Adipocyte (in vitro differentiated cells): ENCODE data around the gene MYCBP2.

Experiments used
- DNase-seq: peaks from one replicate; pipeline ENCODE4 v3.0.0-alpha.2; 2015; ENCODE audit warnings: low read depth
- H3K27me3 ChIP-seq: replicated peaks from 2 replicates; pipeline ENCODE4 v1.7.0; 2013; ENCODE audit warnings: mild to moderate bottlenecking, low read length, moderate library complexity; ENCODE audit not compliant: control insufficient read depth, insufficient read depth
- H3K36me3 ChIP-seq: 2 replicates; pipeline ENCODE4 v1.7.0; 2013; ENCODE audit warnings: low read length, mild to moderate bottlenecking, moderate library complexity; ENCODE audit not compliant: control insufficient read depth, insufficient read depth, severe bottlenecking
- H3K4me1 ChIP-seq: 2 replicates; pipeline ENCODE4 v1.7.0; 2013; ENCODE audit warnings: mild to moderate bottlenecking, low read length, moderate library complexity; ENCODE audit not compliant: control insufficient read depth, insufficient read depth
- H3K4me3 ChIP-seq: 2 replicates; pipeline ENCODE4 v1.7.0; 2013; ENCODE audit warnings: mild to moderate bottlenecking, low read length, moderate library complexity
- H3K9ac ChIP-seq: 2 replicates; pipeline ENCODE4 v1.7.0; 2013; ENCODE audit warnings: mild to moderate bottlenecking, low read length, moderate library complexity
- H3K9me3 ChIP-seq: 2 replicates; pipeline ENCODE4 v1.7.0; 2013; ENCODE audit warnings: mild to moderate bottlenecking, low read length, moderate library complexity; ENCODE audit not compliant: control insufficient read depth

The MYCBP2 gene

GRCh38 chr13:77143431-77143830 is 183.5 kb downstream of the MYCBP2 start:
- DNase-seq = peak; percentile 39
- Histone ChIP-seq H3K4me1 (peaks cover 4% of the 10 kb centered on the region), H3K9ac (no peak overlapping the region), H3K27me3 (no peaks in the 10 kb centered on the region), H3K4me3 (no peak overlapping the region), H3K36me3 (peaks cover 99% of the 10 kb centered on the region), H3K9me3 (no peaks in the 10 kb centered on the region)

- Histone ChIP-seq H3K36me3 (peaks cover 98% of the 10 kb centered on the region), H3K9ac (no peak overlapping the region), H3K27me3 (no peaks in the 10 kb centered on the region), H3K4me1 (peaks cover 4% of the 10 kb centered on the region), H3K4me3 (no peak overlapping the region), H3K9me3 (no peaks in the 10 kb centered on the region)
- DNase-seq = peak; percentile 29
Measured at GRCh38 chr13:77139306-77139705, 187.6 kb downstream of the MYCBP2 start.

GRCh38 chr13:77138813-77139212 is 188.1 kb downstream of the MYCBP2 start:
- H3K4me3 ChIP-seq = no peak overlapping the region
- no peaks in the 10 kb centered on the region for H3K9me3 ChIP-seq
- H3K36me3 ChIP-seq = peaks cover 98% of the 10 kb centered on the region
- H3K9ac ChIP-seq = no peak overlapping the region
- no peaks in the 10 kb centered on the region for H3K27me3 ChIP-seq
- DNase-seq = no peak
- H3K4me1 ChIP-seq = peaks cover 3% of the 10 kb centered on the region

- Histone ChIP-seq H3K36me3 (peaks cover 98% of the 10 kb centered on the region), H3K9me3 (no peaks in the 10 kb centered on the region), H3K9ac (no peak overlapping the region), H3K4me1 (no peaks in the 10 kb centered on the region), H3K27me3 (no peaks in the 10 kb centered on the region), H3K4me3 (no peak overlapping the region)
- peak; percentile 64 for DNase-seq
Measured at GRCh38 chr13:77136902-77137420, 189.9 kb downstream of the MYCBP2 start.

GRCh38 chr13:77124423-77124822 is 202.5 kb downstream of the MYCBP2 start:
- no peak overlapping the region for H3K4me3 ChIP-seq
- no peaks in the 10 kb centered on the region for H3K27me3 ChIP-seq
- no peak overlapping the region for H3K9ac ChIP-seq
- H3K4me1 ChIP-seq = peaks cover 13% of the 10 kb centered on the region
- no peak for DNase-seq
- peaks cover 83% of the 10 kb centered on the region for H3K36me3 ChIP-seq
- H3K9me3 ChIP-seq = no peaks in the 10 kb centered on the region

GRCh38 chr13:77118134-77118533 is 208.8 kb downstream of the MYCBP2 start:
- Histone ChIP-seq H3K4me3 (no peak overlapping the region), H3K36me3 (peaks cover 92% of the 10 kb centered on the region), H3K27me3 (no peaks in the 10 kb centered on the region), H3K4me1 (peaks cover 11% of the 10 kb centered on the region), H3K9me3 (no peaks in the 10 kb centered on the region), H3K9ac (no peak overlapping the region)
- DNase-seq = no peak

GRCh38 chr13:77114271-77114670 is 212.6 kb downstream of the MYCBP2 start:
- no peaks in the 10 kb centered on the region for H3K9me3 ChIP-seq
- peaks cover 15% of the 10 kb centered on the region for H3K4me1 ChIP-seq
- H3K9ac ChIP-seq = no peak overlapping the region
- DNase-seq = peak; percentile 40
- H3K4me3 ChIP-seq = no peak overlapping the region
- H3K36me3 ChIP-seq = peaks cover 89% of the 10 kb centered on the region
- H3K27me3 ChIP-seq = no peaks in the 10 kb centered on the region

- no peaks in the 10 kb centered on the region for H3K27me3 ChIP-seq
- H3K9ac ChIP-seq = no peak overlapping the region
- H3K9me3 ChIP-seq = no peaks in the 10 kb centered on the region
- peak; percentile 32 for DNase-seq
- peaks cover 15% of the 10 kb centered on the region for H3K4me1 ChIP-seq
- no peak overlapping the region for H3K4me3 ChIP-seq
- peaks cover 87% of the 10 kb centered on the region for H3K36me3 ChIP-seq
Measured at GRCh38 chr13:77113496-77113895, 213.4 kb downstream of the MYCBP2 start.

- Histone ChIP-seq H3K4me1 (peaks cover 9% of the 10 kb centered on the region), H3K4me3 (no peak overlapping the region), H3K36me3 (peaks cover 84% of the 10 kb centered on the region), H3K9ac (no peak overlapping the region), H3K27me3 (no peaks in the 10 kb centered on the region), H3K9me3 (no peaks in the 10 kb centered on the region)
- no peak for DNase-seq
Measured at GRCh38 chr13:77105051-77105450, 221.8 kb downstream of the MYCBP2 start.

GRCh38 chr13:77099415-77099814 is 227.5 kb downstream of the MYCBP2 start:
- H3K9ac ChIP-seq = no peak overlapping the region
- peaks cover 10% of the 10 kb centered on the region for H3K4me1 ChIP-seq
- H3K36me3 ChIP-seq = peaks cover 94% of the 10 kb centered on the region
- no peaks in the 10 kb centered on the region for H3K9me3 ChIP-seq
- DNase-seq = no peak
- H3K27me3 ChIP-seq = no peaks in the 10 kb centered on the region
- no peak overlapping the region for H3K4me3 ChIP-seq

- Histone ChIP-seq H3K4me3 (no peak overlapping the region), H3K9me3 (no peaks in the 10 kb centered on the region), H3K4me1 (peaks cover 3% of the 10 kb centered on the region), H3K36me3 (peaks cover 98% of the 10 kb centered on the region), H3K9ac (no peak overlapping the region), H3K27me3 (no peaks in the 10 kb centered on the region)
- DNase-seq = no peak
Measured at GRCh38 chr13:77095288-77095687, 231.6 kb downstream of the MYCBP2 start.

GRCh38 chr13:77094773-77095172 is 232.1 kb downstream of the MYCBP2 start:
- Histone ChIP-seq H3K9ac (no peak overlapping the region), H3K36me3 (peaks cover 98% of the 10 kb centered on the region), H3K27me3 (no peaks in the 10 kb centered on the region), H3K4me1 (no peaks in the 10 kb centered on the region), H3K9me3 (no peaks in the 10 kb centered on the region), H3K4me3 (no peak overlapping the region)
- DNase-seq = no peak
